Measurements from ENCODE around the gene TMC5.

TMC5 gene

DNA sequence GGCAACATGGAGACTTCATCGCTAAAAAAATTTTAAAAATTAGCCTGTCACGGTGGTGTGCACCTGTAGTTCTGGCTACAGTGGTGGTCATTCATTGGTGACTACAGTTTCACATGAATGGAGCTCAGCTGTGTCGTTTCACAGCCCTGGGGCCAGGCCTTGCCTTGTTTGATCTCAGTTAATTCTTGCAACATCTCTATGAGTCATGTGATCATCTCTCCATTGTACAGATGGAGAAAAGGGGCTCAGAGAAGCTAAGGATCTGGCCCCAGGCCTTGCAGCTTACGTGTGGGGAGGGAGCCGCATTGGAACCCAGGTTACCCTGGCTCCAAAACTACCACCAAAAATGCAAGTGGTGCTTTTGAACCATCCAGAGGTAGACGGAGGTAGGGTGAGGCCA is 54.8 kb downstream of the TMC5 start:
- Histone ChIP-seq H3K36me3 (ENCODE audit: control insufficient read depth, low read length) (no peaks in the 10 kb centered on the region), H3K4me3 (ENCODE audit: low read length) (no peak overlapping the region), H3K4me2 (ENCODE audit: low read length) (no peak overlapping the region), H4K20me1 (ENCODE audit: control insufficient read depth, insufficient read depth, low read depth, low read length) (no peaks in the 10 kb centered on the region), H3K79me2 (ENCODE audit: control insufficient read depth, low read length) (no peaks in the 10 kb centered on the region), H3F3A (ENCODE audit: control insufficient read depth, insufficient read depth) (no peaks in the 10 kb centered on the region), H3K4me1 (ENCODE audit: control insufficient read depth, low read length) (no peaks in the 10 kb centered on the region), H3K27ac (ENCODE audit: low read depth, low read length) (no peak overlapping the region), H3K9me3 (ENCODE audit: control insufficient read depth, insufficient read depth, low read length) (no peaks in the 10 kb centered on the region), H3K9me2 (replicated peaks; ENCODE audit: control insufficient read depth, low read length) (no peaks in the 10 kb centered on the region), H3K27me3 (ENCODE audit: control insufficient read depth, low read length) (no peaks in the 10 kb centered on the region)
- TF ChIP-seq EZH2phosphoT487 (IDR thresholded peaks at IDR 0.05; ENCODE audit: borderline replicate concordance, low read length), result no peak
- TF ChIP-seq, protein P1, sequence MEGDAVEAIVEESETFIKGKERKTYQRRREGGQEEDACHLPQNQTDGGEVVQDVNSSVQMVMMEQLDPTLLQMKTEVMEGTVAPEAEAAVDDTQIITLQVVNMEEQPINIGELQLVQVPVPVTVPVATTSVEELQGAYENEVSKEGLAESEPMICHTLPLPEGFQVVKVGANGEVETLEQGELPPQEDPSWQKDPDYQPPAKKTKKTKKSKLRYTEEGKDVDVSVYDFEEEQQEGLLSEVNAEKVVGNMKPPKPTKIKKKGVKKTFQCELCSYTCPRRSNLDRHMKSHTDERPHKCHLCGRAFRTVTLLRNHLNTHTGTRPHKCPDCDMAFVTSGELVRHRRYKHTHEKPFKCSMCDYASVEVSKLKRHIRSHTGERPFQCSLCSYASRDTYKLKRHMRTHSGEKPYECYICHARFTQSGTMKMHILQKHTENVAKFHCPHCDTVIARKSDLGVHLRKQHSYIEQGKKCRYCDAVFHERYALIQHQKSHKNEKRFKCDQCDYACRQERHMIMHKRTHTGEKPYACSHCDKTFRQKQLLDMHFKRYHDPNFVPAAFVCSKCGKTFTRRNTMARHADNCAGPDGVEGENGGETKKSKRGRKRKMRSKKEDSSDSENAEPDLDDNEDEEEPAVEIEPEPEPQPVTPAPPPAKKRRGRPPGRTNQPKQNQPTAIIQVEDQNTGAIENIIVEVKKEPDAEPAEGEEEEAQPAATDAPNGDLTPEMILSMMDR (IDR thresholded peaks at IDR 0.05; ENCODE audit: low read depth, low read length, poor library complexity, severe bottlenecking), result no peak

DNA sequence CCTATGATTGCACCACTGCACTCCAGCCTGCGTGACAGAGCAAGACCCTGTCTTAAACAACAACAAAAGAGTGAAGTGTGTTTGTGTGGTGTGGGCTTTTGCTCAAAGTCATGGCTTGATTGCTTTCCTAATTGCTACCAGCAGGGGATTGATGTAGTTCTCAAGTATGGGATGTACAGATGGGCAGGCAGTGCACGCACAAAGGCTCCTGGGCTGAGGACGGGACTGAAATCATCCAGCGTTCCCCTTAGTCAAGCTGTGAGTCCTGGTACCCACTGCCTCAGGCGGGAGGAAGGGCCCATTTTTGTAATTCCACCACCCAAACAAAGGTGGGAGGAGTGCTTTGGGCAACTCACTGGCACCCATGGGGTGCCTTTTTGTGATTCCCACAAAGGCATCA is 56.9 kb downstream of the TMC5 start:
- no peaks in the 10 kb centered on the region for H3K36me3 ChIP-seq (ENCODE audit: control insufficient read depth, low read length)
- no peak overlapping the region for H3K27ac ChIP-seq (ENCODE audit: low read depth, low read length)
- H3F3A ChIP-seq (ENCODE audit: control insufficient read depth, insufficient read depth), result no peaks in the 10 kb centered on the region
- H3K4me1 ChIP-seq (ENCODE audit: control insufficient read depth, low read length), result no peaks in the 10 kb centered on the region
- no peaks in the 10 kb centered on the region for H3K79me2 ChIP-seq (ENCODE audit: control insufficient read depth, low read length)
- H3K4me3 ChIP-seq (ENCODE audit: low read length), result no peak overlapping the region
- H3K9me3 ChIP-seq (ENCODE audit: control insufficient read depth, insufficient read depth, low read length), result no peaks in the 10 kb centered on the region
- no peak overlapping the region for H3K4me2 ChIP-seq (ENCODE audit: low read length)
- TF ChIP-seq EZH2phosphoT487 (IDR thresholded peaks at IDR 0.05; ENCODE audit: borderline replicate concordance, low read length), result no peak
- TF ChIP-seq, protein P1 (IDR thresholded peaks at IDR 0.05; ENCODE audit: low read depth, low read length, poor library complexity, severe bottlenecking), result no peak
- H3K9me2 ChIP-seq (replicated peaks; ENCODE audit: control insufficient read depth, low read length), result no peaks in the 10 kb centered on the region
- H3K27me3 ChIP-seq (ENCODE audit: control insufficient read depth, low read length), result no peaks in the 10 kb centered on the region
- H4K20me1 ChIP-seq (ENCODE audit: control insufficient read depth, insufficient read depth, low read depth, low read length), result no peaks in the 10 kb centered on the region

DNA sequence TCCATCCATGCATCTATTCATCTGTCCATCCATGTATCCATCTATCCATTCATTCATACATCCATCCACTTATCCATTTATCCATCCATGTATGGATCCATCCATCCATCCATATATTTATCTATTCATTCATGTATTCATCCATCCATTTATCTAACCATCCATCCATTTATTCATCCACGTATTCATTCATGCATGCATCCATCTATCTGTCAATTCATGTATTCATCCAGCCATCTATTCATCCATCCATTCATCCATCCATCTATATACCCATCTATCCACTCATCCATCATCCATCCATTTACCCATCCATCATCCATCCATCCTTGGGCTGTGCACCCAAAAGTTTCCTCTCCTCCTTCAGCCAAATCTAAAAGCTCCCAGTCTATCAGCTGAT is 60.8 kb downstream of the TMC5 start:
- no peak overlapping the region for H3K4me2 ChIP-seq (ENCODE audit: low read length)
- TF ChIP-seq EZH2phosphoT487 (IDR thresholded peaks at IDR 0.05; ENCODE audit: borderline replicate concordance, low read length), result no peak
- TF ChIP-seq, protein P1 (IDR thresholded peaks at IDR 0.05; ENCODE audit: low read depth, low read length, poor library complexity, severe bottlenecking), result no peak
- no peaks in the 10 kb centered on the region for H3K79me2 ChIP-seq (ENCODE audit: control insufficient read depth, low read length)
- H3K36me3 ChIP-seq (ENCODE audit: control insufficient read depth, low read length), result no peaks in the 10 kb centered on the region
- no peaks in the 10 kb centered on the region for H3K9me3 ChIP-seq (ENCODE audit: control insufficient read depth, insufficient read depth, low read length)
- no peaks in the 10 kb centered on the region for H3K9me2 ChIP-seq (replicated peaks; ENCODE audit: control insufficient read depth, low read length)
- no peaks in the 10 kb centered on the region for H3K27me3 ChIP-seq (ENCODE audit: control insufficient read depth, low read length)
- H3K4me3 ChIP-seq (ENCODE audit: low read length), result no peak overlapping the region
- H3K4me1 ChIP-seq (ENCODE audit: control insufficient read depth, low read length), result no peaks in the 10 kb centered on the region
- H3F3A ChIP-seq (ENCODE audit: control insufficient read depth, insufficient read depth), result no peaks in the 10 kb centered on the region
- no peak overlapping the region for H3K27ac ChIP-seq (ENCODE audit: low read depth, low read length)
- H4K20me1 ChIP-seq (ENCODE audit: control insufficient read depth, insufficient read depth, low read depth, low read length), result no peaks in the 10 kb centered on the region

DNA sequence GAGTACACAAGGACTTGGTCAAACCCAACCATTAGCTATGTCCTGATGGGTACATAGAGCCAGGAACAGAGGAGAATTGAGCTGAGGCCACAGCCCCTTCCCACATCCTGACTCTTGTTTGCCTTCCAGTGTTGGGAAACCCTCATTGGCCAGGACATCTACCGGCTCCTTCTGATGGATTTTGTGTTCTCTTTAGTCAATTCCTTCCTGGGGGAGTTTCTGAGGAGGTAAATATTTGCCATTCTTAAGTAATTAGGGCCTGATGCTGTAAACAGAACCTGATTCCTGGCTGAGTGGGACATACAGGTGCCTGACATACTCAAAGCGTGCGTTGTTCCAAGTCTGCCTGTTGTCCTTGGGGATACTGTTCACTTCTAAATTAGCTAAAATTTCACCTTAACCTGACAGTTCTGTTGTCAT is 61.6 kb downstream of the TMC5 start:
- H3K9me3 ChIP-seq (ENCODE audit: control insufficient read depth, insufficient read depth, low read length), result no peaks in the 10 kb centered on the region
- no peaks in the 10 kb centered on the region for H3K36me3 ChIP-seq (ENCODE audit: control insufficient read depth, low read length)
- no peaks in the 10 kb centered on the region for H4K20me1 ChIP-seq (ENCODE audit: control insufficient read depth, insufficient read depth, low read depth, low read length)
- no peak overlapping the region for H3K4me2 ChIP-seq (ENCODE audit: low read length)
- no peaks in the 10 kb centered on the region for H3F3A ChIP-seq (ENCODE audit: control insufficient read depth, insufficient read depth)
- H3K27me3 ChIP-seq (ENCODE audit: control insufficient read depth, low read length), result no peaks in the 10 kb centered on the region
- no peaks in the 10 kb centered on the region for H3K4me1 ChIP-seq (ENCODE audit: control insufficient read depth, low read length)
- no peaks in the 10 kb centered on the region for H3K9me2 ChIP-seq (replicated peaks; ENCODE audit: control insufficient read depth, low read length)
- H3K79me2 ChIP-seq (ENCODE audit: control insufficient read depth, low read length), result no peaks in the 10 kb centered on the region
- H3K27ac ChIP-seq (ENCODE audit: low read depth, low read length), result no peak overlapping the region
- no peak for TF ChIP-seq EZH2phosphoT487 (IDR thresholded peaks at IDR 0.05; ENCODE audit: borderline replicate concordance, low read length)
- TF ChIP-seq, protein P1 (IDR thresholded peaks at IDR 0.05; ENCODE audit: low read depth, low read length, poor library complexity, severe bottlenecking), result no peak
- H3K4me3 ChIP-seq (ENCODE audit: low read length), result no peak overlapping the region

All from DOHH2 (cell line).